ENCODE data around the gene ADH6.
"Not testable (repeated sequence)": the region's sequence is repeated elsewhere in the genome, so short reads cannot be mapped to it uniquely, and the experiment has no call there.

Gene ADH6

GRCh38 chr4:99219072-99219471 lies at the start of gene ADH6:
ADH6 (minus strand) TSS chr4:99219246; CDS start chr4:99219152, 94 bp downstream.
- no peak for DNase-seq (ENCODE audit: low spot score)

GRCh38 chr4:99264927-99265326 lies 45.9 kb upstream of the ADH6 start:
- no peak for DNase-seq (ENCODE audit: low spot score)

- DNase-seq (ENCODE audit: low spot score): no peak
Observed at GRCh38 chr4:99252746-99253145, 33.7 kb upstream of the ADH6 start.

- no peak for DNase-seq (ENCODE audit: low spot score)
Observed at GRCh38 chr4:99248714-99249113, 29.7 kb upstream of the ADH6 start.

GRCh38 chr4:99235955-99236354 lies 16.9 kb upstream of the ADH6 start:
- DNase-seq (ENCODE audit: low spot score): no peak

GRCh38 chr4:99234331-99235010 lies 15.4 kb upstream of the ADH6 start:
- no peak for DNase-seq (ENCODE audit: low spot score)

- not testable (repeated sequence) for DNase-seq (ENCODE audit: low spot score)
Observed at GRCh38 chr4:99233397-99233796, 14.4 kb upstream of the ADH6 start.

GRCh38 chr4:99228706-99229105 lies 9.7 kb upstream of the ADH6 start:
- not testable (repeated sequence) for DNase-seq (ENCODE audit: low spot score)

GRCh38 chr4:99227646-99228045 lies 8.6 kb upstream of the ADH6 start:
- not testable (repeated sequence) for DNase-seq (ENCODE audit: low spot score)

- DNase-seq (ENCODE audit: low spot score): no peak
Observed at GRCh38 chr4:99221980-99222379, 2.9 kb upstream of the ADH6 start.

- peak; percentile 13 for DNase-seq (ENCODE audit: low spot score)
Observed at GRCh38 chr4:99219479-99219878, 433 bp upstream of the ADH6 start.

- DNase-seq (ENCODE audit: low spot score): no peak
Observed at GRCh38 chr4:99215521-99215920, 3.5 kb downstream of the ADH6 start.

- DNase-seq (ENCODE audit: low spot score): no peak
Observed at GRCh38 chr4:99210789-99211188, 8.3 kb downstream of the ADH6 start.

GRCh38 chr4:99209671-99210070 lies 9.4 kb downstream of the ADH6 start:
- DNase-seq (ENCODE audit: low spot score): no peak

- no peak for DNase-seq (ENCODE audit: low spot score)
Observed at GRCh38 chr4:99208719-99209075, 10.3 kb downstream of the ADH6 start.

GRCh38 chr4:99207911-99208718 lies 10.9 kb downstream of the ADH6 start:
- no peak for DNase-seq (ENCODE audit: low spot score)

GRCh38 chr4:99207069-99207743 lies 11.8 kb downstream of the ADH6 start:
- DNase-seq (ENCODE audit: low spot score): no peak

GRCh38 chr4:99205153-99205979 lies 13.7 kb downstream of the ADH6 start:
- DNase-seq (ENCODE audit: low spot score): no peak

GRCh38 chr4:99202536-99202935 lies 16.5 kb downstream of the ADH6 start:
- no peak for DNase-seq (ENCODE audit: low spot score)

GRCh38 chr4:99202094-99202493 lies 17.0 kb downstream of the ADH6 start:
- no peak for DNase-seq (ENCODE audit: low spot score)

- DNase-seq (ENCODE audit: low spot score): no peak
Observed at GRCh38 chr4:99201690-99202089, 17.4 kb downstream of the ADH6 start.

GRCh38 chr4:99200138-99200537 lies 18.9 kb downstream of the ADH6 start:
- DNase-seq (ENCODE audit: low spot score): no peak
